ENCODE measurements around the gene SKOR1. TPM values are rescaled to one million over a fixed set of nuclear protein-coding genes. Genes with fewer than 3 reads are reported as not detected.

The SKOR1 gene
- total RNA-seq, 1 donor from 2014 or later = 0.48 TPM

GRCh38 chr15:67809441-67809840 lies 15.9 kb upstream of the SKOR1 start:
- Mint-ChIP-seq H3K27me3 (ENCODE audit: unreplicated experiment) (no peaks in the 10 kb centered on the region), H3K36me3 (ENCODE audit: unreplicated experiment) (peaks cover 2% of the 10 kb centered on the region), H3K9me3 (ENCODE audit: unreplicated experiment) (no peaks in the 10 kb centered on the region), H3K4me3 (ENCODE audit: unreplicated experiment) (no peak overlapping the region), H3K27ac (ENCODE audit: unreplicated experiment) (no peak overlapping the region), H3K4me1 (ENCODE audit: unreplicated experiment) (peaks cover 3% of the 10 kb centered on the region)
- no peak for TF ChIP-seq CTCF (IDR thresholded peaks at IDR 0.05)
- DNase-seq (ENCODE audit: extremely low spot score, unreplicated experiment) = no peak

- Mint-ChIP-seq H3K27me3 (ENCODE audit: unreplicated experiment) (no peaks in the 10 kb centered on the region), H3K4me1 (ENCODE audit: unreplicated experiment) (no peaks in the 10 kb centered on the region), H3K9me3 (ENCODE audit: unreplicated experiment) (no peaks in the 10 kb centered on the region), H3K36me3 (ENCODE audit: unreplicated experiment) (peaks cover 2% of the 10 kb centered on the region), H3K27ac (ENCODE audit: unreplicated experiment) (no peak overlapping the region), H3K4me3 (ENCODE audit: unreplicated experiment) (no peak overlapping the region)
- TF ChIP-seq CTCF (IDR thresholded peaks at IDR 0.05) = no peak
- no peak for DNase-seq (ENCODE audit: extremely low spot score, unreplicated experiment)
Measured at GRCh38 chr15:67809866-67810265, 15.4 kb upstream of the SKOR1 start.

- no peak overlapping the region for H3K27ac Mint-ChIP-seq (ENCODE audit: unreplicated experiment)
- TF ChIP-seq CTCF (IDR thresholded peaks at IDR 0.05) = no peak
- peaks cover 15% of the 10 kb centered on the region for H3K9me3 Mint-ChIP-seq (ENCODE audit: unreplicated experiment)
- peaks cover 10% of the 10 kb centered on the region for H3K27me3 Mint-ChIP-seq (ENCODE audit: unreplicated experiment)
- H3K4me1 Mint-ChIP-seq (ENCODE audit: unreplicated experiment) = no peaks in the 10 kb centered on the region
- H3K4me3 Mint-ChIP-seq (ENCODE audit: unreplicated experiment) = no peak overlapping the region
- DNase-seq (ENCODE audit: extremely low spot score, unreplicated experiment) = no peak
- H3K36me3 Mint-ChIP-seq (ENCODE audit: unreplicated experiment) = peaks cover 2% of the 10 kb centered on the region
Measured at GRCh38 chr15:67812241-67812644, 13.1 kb upstream of the SKOR1 start.

GRCh38 chr15:67813104-67813634 lies 12.1 kb upstream of the SKOR1 start:
- peaks cover 16% of the 10 kb centered on the region for H3K27me3 Mint-ChIP-seq (ENCODE audit: unreplicated experiment)
- no peak overlapping the region for H3K27ac Mint-ChIP-seq (ENCODE audit: unreplicated experiment)
- H3K4me1 Mint-ChIP-seq (ENCODE audit: unreplicated experiment) = no peaks in the 10 kb centered on the region
- no peak overlapping the region for H3K4me3 Mint-ChIP-seq (ENCODE audit: unreplicated experiment)
- no peak for TF ChIP-seq CTCF (IDR thresholded peaks at IDR 0.05)
- H3K9me3 Mint-ChIP-seq (ENCODE audit: unreplicated experiment) = peaks cover 15% of the 10 kb centered on the region
- no peak for DNase-seq (ENCODE audit: extremely low spot score, unreplicated experiment)
- no peaks in the 10 kb centered on the region for H3K36me3 Mint-ChIP-seq (ENCODE audit: unreplicated experiment)

- no peak overlapping the region for H3K27ac Mint-ChIP-seq (ENCODE audit: unreplicated experiment)
- peaks cover 15% of the 10 kb centered on the region for H3K9me3 Mint-ChIP-seq (ENCODE audit: unreplicated experiment)
- TF ChIP-seq CTCF (IDR thresholded peaks at IDR 0.05) = no peak
- H3K27me3 Mint-ChIP-seq (ENCODE audit: unreplicated experiment) = peaks cover 29% of the 10 kb centered on the region
- H3K4me1 Mint-ChIP-seq (ENCODE audit: unreplicated experiment) = no peaks in the 10 kb centered on the region
- no peaks in the 10 kb centered on the region for H3K36me3 Mint-ChIP-seq (ENCODE audit: unreplicated experiment)
- H3K4me3 Mint-ChIP-seq (ENCODE audit: unreplicated experiment) = no peak overlapping the region
- DNase-seq (ENCODE audit: extremely low spot score, unreplicated experiment) = no peak
Measured at GRCh38 chr15:67815036-67815592, 10.2 kb upstream of the SKOR1 start.

Data from osteocyte (in vitro differentiated cells).